Thoracic aorta (tissue), 2 donors: ENCODE measurements around the gene ZPBP2. TPM values are rescaled to one million over a fixed set of nuclear protein-coding genes. Genes with fewer than 3 reads are reported as not detected.

ENCODE experiments used
- ATAC-seq: fragments of 150-250 bp; one replicate; pipeline ENCODE4 v1.8.0; 2017; ENCODE audit warnings: low read depth; ENCODE audit not compliant: insufficient number of reproducible peaks, low FRiP score
- DNase-seq: peaks from one replicate; pipeline ENCODE4 v3.0.0-alpha.2; 2020; ENCODE audit warnings: low spot score
- H3K27ac ChIP-seq, 2 donors: fragments of 200-600 bp; sonication (generic); 1 replicate in 1 of 2; 2 replicates in 1 of 2; pipeline ENCODE4 v1.5.1; 2016; ENCODE audit warnings: mild to moderate bottlenecking in 2 of 2, moderate library complexity in 2 of 2
- H3K27me3 ChIP-seq: fragments of 200-600 bp; sonication (generic); replicated peaks from 2 replicates; pipeline ENCODE4 v1.6.0; 2016; ENCODE audit warnings: mild to moderate bottlenecking; ENCODE audit not compliant: insufficient read depth
- H3K36me3 ChIP-seq: fragments of 200-600 bp; sonication (generic); one replicate; pipeline ENCODE4 v1.5.1; 2016
- H3K4me1 ChIP-seq, 2 donors: fragments of 200-600 bp; sonication (generic); 1 replicate in 1 of 2; 2 replicates in 1 of 2; pipeline versions ENCODE4 v1.5.1 to v1.6.0; 2016; ENCODE audit warnings: low read depth in 2 of 2, mild to moderate bottlenecking in 1 of 2; ENCODE audit not compliant: control insufficient read depth in 1 of 2
- H3K4me3 ChIP-seq: fragments of 200-600 bp; sonication (generic); 2 replicates; pipeline ENCODE4 v1.5.1; 2016; ENCODE audit warnings: mild to moderate bottlenecking
- H3K9me3 ChIP-seq: fragments of 200-600 bp; sonication (generic); 2 replicates; pipeline ENCODE4 v1.5.1; 2016
- total RNA-seq, 2 donors: library from RNA; depleted of rRNA; stranded (reverse); fragments of >200 nt; gene quantifications; one replicate each; pipeline versions ENCODE4 v1.1.0 to v1.2.3, GENCODE V29; 2016
- TF ChIP-seq, protein P1 (sequence below): fragments of 200-600 bp; sonication (generic); IDR thresholded peaks from one replicate; pipeline ENCODE4 v1.5.1; 2019; ENCODE audit warnings: antibody characterized with exemption

ZPBP2 gene
- total RNA-seq, 2 donors from 2014 or later, result not detected

DNA sequence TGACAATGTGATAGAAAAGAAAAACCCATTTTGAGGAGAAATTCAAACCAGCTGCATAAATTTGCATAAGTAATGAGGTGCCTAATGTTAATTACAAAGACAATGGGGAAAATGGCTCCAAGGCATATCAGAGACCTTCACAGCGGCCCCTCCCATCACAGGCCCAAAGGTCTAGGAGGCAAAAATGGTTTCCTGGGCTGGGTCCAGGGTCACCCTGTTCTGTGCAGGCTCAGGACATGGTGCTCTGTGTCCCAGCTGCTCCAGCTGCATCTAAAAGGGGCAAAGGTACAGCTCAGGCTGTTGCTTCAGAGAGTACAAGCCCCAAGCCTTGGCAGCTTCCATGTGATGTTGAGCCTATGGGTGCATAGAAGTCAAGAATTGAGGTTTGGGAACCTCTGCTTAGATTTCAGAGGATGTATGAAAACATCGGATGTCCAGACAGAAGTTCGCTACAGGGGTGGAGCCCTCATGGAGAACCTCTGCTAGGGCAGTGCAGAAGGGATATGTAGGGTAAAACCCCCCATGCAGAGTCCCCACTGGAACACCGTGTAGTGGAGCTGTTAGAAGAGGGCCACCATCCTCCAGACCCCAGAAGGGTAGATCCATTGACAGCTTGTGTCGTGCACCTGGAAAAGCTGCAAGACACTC, 44.5 kb upstream of the ZPBP2 start:
- H3K36me3 ChIP-seq, result no peaks in the 10 kb centered on the region
- ATAC-seq (no peak), DNase-seq (no peak)
- no peak overlapping the region for H3K27ac ChIP-seq
- H3K4me1 ChIP-seq, result no peaks in the 10 kb centered on the region
- H3K9me3 ChIP-seq, result no peaks in the 10 kb centered on the region
- H3K27me3 ChIP-seq, result no peaks in the 10 kb centered on the region
- TF ChIP-seq, protein P1, sequence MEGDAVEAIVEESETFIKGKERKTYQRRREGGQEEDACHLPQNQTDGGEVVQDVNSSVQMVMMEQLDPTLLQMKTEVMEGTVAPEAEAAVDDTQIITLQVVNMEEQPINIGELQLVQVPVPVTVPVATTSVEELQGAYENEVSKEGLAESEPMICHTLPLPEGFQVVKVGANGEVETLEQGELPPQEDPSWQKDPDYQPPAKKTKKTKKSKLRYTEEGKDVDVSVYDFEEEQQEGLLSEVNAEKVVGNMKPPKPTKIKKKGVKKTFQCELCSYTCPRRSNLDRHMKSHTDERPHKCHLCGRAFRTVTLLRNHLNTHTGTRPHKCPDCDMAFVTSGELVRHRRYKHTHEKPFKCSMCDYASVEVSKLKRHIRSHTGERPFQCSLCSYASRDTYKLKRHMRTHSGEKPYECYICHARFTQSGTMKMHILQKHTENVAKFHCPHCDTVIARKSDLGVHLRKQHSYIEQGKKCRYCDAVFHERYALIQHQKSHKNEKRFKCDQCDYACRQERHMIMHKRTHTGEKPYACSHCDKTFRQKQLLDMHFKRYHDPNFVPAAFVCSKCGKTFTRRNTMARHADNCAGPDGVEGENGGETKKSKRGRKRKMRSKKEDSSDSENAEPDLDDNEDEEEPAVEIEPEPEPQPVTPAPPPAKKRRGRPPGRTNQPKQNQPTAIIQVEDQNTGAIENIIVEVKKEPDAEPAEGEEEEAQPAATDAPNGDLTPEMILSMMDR, result no peak
- H3K4me3 ChIP-seq, result no peak overlapping the region

DNA sequence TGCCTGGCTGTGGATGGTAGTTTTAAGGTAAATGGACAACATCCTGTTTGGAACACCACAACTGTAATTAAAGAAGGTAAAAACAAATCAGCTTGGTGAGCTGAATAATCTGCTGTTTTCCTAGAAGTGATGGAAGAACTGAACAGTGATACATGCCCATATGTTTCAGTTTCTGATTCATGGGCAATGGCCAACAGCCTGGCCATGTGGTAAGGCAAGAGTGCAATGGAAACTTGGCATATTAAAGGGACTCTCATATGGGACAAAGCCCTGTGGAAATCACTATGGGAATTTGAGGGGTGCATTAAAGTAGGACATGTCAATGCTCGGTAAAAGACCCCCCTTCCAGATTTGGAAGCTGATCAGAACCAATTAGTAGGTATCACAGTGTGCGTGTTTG, 41.7 kb upstream of the ZPBP2 start:
- TF ChIP-seq, protein P1, result no peak
- Histone ChIP-seq H3K4me3 (no peak overlapping the region), H3K4me1 (no peaks in the 10 kb centered on the region), H3K9me3 (no peaks in the 10 kb centered on the region), H3K36me3 (no peaks in the 10 kb centered on the region), H3K27ac (no peak overlapping the region), H3K27me3 (no peaks in the 10 kb centered on the region)
- DNase-seq (no peak), ATAC-seq (no peak)

DNA sequence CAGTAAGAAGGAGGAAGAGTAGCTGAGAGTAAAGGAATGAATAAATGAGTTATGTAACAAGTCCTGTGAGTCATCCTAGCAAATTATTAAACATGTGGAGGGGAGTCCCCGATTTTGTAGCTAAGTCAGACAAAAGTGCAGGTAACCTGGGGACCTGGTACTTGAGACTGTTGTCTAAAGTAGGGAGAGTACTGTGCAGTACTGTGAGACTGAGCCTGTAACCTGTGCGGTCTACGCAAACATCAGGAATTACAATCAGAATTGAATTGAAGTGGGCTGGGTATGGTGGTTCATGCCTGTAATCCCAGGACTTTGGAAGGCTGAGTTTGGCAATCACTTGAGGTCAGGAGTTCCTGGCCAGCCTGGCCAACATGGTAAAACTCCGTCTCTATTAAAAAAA, 39.6 kb upstream of the ZPBP2 start:
- ATAC-seq (no peak), DNase-seq (no peak)
- TF ChIP-seq, protein P1, result no peak
- H3K36me3 ChIP-seq, result no peaks in the 10 kb centered on the region
- H3K9me3 ChIP-seq, result no peaks in the 10 kb centered on the region
- H3K27ac ChIP-seq, result no peak overlapping the region
- H3K27me3 ChIP-seq, result no peaks in the 10 kb centered on the region
- H3K4me3 ChIP-seq, result no peak overlapping the region
- H3K4me1 ChIP-seq, result no peaks in the 10 kb centered on the region

DNA sequence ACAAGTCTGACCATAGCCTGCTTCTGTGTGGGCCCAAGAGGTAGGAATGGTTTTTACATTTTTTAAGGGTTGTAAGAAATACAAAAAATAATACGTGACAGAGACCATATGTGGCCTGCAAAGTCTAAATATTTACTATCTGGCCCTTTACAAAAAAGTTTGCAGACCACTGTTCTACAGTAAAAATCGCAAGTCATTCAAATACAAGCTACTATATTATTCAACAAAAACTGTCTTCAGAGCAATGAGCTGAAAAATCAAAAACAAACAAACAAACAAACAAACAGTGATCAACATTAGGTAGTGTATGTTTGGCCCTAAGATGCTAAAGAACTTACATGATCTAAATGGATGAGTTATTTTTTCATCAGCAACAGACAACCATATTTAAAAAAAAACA, 36.4 kb upstream of the ZPBP2 start:
- H3K4me3 ChIP-seq, result no peak overlapping the region
- no peaks in the 10 kb centered on the region for H3K27me3 ChIP-seq

DNA sequence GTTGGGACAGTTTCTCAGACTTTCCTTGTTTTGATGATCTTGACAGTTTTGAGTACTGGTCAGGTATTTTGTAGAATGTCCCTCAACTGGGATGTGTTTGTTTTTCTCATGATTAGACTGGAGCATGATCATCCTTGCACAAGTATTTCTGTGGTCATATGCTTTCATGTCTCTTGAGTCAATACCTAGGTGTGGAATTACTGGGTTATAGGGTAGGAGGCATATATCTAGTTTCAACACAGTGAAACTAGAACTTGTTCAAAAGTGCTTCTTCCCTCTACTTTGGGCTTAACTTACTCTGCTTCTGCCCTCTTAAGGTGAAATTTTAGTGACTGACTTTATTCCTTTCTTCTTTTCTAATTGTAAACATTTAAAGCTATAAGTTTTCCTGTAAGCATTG, 34.0 kb upstream of the ZPBP2 start:
- Histone ChIP-seq H3K4me1 (no peaks in the 10 kb centered on the region), H3K4me3 (no peak overlapping the region), H3K27me3 (no peaks in the 10 kb centered on the region), H3K9me3 (peaks cover 12% of the 10 kb centered on the region), H3K27ac (no peak overlapping the region), H3K36me3 (no peaks in the 10 kb centered on the region)
- no peak for ATAC-seq
- DNase-seq, result no peak
- TF ChIP-seq, protein P1, result no peak

More for the DNA sequence above, 36.4 kb upstream of the ZPBP2 start:
- Histone ChIP-seq H3K9me3 (no peaks in the 10 kb centered on the region), H3K36me3 (no peaks in the 10 kb centered on the region), H3K27ac (no peak overlapping the region), H3K4me1 (no peaks in the 10 kb centered on the region)
- TF ChIP-seq, protein P1, result no peak
- DNase-seq (no peak), ATAC-seq (no peak)
